SK-N-MC (cell line): ENCODE data around the gene WRAP73.

ENCODE experiments used
- EZH2 ChIP-seq: fragments of 200-600 bp; sonication (generic); IDR thresholded peaks from one replicate; pipeline ENCODE4 v1.6.1; 2017; ENCODE audit warnings: antibody characterized with exemption
- FOXP2 ChIP-seq: optimal IDR thresholded peaks from 2 replicates; pipeline ENCODE3; 2011; ENCODE audit warnings: mild to moderate bottlenecking, moderate library complexity; ENCODE audit not compliant: insufficient read depth; ENCODE audit errors: extremely low read length, control extremely low read depth
- POLR2AphosphoS5 ChIP-seq: IDR thresholded peaks from 2 replicates; pipeline ENCODE4 v1.6.1; 2012; ENCODE audit warnings: mild to moderate bottlenecking, low read depth, low read length, borderline replicate concordance

DNA sequence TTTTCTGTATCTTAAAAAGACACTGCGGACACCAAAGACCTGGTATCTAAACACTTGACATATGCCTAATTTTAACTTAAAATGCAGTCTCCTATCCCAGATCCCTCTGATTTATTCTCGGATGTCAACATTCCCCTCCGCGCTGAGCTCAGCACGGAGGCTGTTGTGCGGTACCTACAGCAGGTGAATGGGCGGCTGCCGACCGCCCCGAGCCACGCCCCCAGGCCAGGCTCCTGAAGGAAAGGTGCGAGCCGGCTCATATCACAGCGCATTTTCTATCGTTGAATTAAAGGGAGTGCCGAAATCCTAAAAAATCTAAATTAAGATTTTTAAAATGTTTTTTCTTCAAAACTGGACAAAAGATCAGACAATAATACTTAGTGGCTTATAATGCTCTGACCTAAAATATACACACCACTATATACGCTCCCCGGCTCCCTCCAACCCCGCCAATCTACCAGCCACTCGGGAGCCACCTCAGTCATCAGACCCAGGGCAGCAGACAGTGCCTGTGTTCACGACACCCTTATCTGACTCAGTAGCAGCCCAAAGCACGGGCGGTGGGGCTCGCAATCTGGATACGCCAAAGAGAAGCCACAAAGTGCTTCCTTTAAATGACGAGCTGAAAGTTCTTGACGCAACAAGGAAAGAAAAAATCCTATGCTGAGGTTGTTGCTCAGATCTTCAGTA, 4.1 kb downstream of the WRAP73 start:
- TF ChIP-seq POLR2AphosphoS5 (no peak), EZH2 (no peak), FOXP2 (no peak)
